ENCODE measurements around the gene TBX4. TPM values are rescaled to one million over a fixed set of nuclear protein-coding genes. Genes with fewer than 3 reads are reported as not detected.

TBX4 gene
- polyA plus RNA-seq, 2 of the 4 experiments (the other 2 are of a cell fraction) = 0.17 to 0.18 TPM

GRCh38 chr17:61514491-61514890 lies 62.3 kb downstream of the TBX4 start:
- ChIA-PET CTCF (interaction anchor here (0.7 to 1.9 kb wide), 4 partner anchors 10 to 241 kb away, joined by 3 to 8 read pairs (median 3); no protein-coding TSS in a partner anchor), POLR2A (no interaction called here)
- no peaks in the 10 kb centered on the region for H3K9me3 ChIP-seq
- TF ChIP-seq TFCP2L1 (CRISPR knock-in tag; IDR thresholded peaks at IDR 0.05) = no peak
- TF ChIP-seq RNF2 (IDR thresholded peaks at IDR 0.05; ENCODE audit: borderline replicate concordance, low read depth) = no peak
- no peak for TF ChIP-seq REST (IDR thresholded peaks at IDR 0.05)
- TF ChIP-seq CHD2 (IDR thresholded peaks at IDR 0.05; ENCODE audit: low read length, partially characterized antibody) = no peak
- no peak for TF ChIP-seq CEBPB (IDR thresholded peaks at IDR 0.05)
- no peak for TF ChIP-seq FOSL2 (IDR thresholded peaks at IDR 0.05)
- TF ChIP-seq FOSL2 (CRISPR knock-in tag; IDR thresholded peaks at IDR 0.05) = no peak
- TF ChIP-seq CBX8 (IDR thresholded peaks at IDR 0.05) = no peak
- no peak for TF ChIP-seq HDAC2 (IDR thresholded peaks at IDR 0.05)
- TF ChIP-seq ZSCAN20 (CRISPR knock-in tag; IDR thresholded peaks at IDR 0.05) = no peak
- no peak for TF ChIP-seq ATOH8 (CRISPR knock-in tag; IDR thresholded peaks at IDR 0.05; ENCODE audit: low read depth)
- TF ChIP-seq ESRRA (IDR thresholded peaks at IDR 0.05; ENCODE audit: borderline replicate concordance, low read length) = no peak
- no peak for TF ChIP-seq SMC3 (IDR thresholded peaks at IDR 0.05)
- TF ChIP-seq POLR2AphosphoS2 (conservative IDR thresholded peaks at IDR 0.05; ENCODE audit: low read length) = no peak
- no peak for TF ChIP-seq HMGXB4 (CRISPR knock-in tag; IDR thresholded peaks at IDR 0.05; ENCODE audit: borderline replicate concordance)
- no peak for TF ChIP-seq GATA3 (IDR thresholded peaks at IDR 0.05; ENCODE audit: borderline replicate concordance)
- TF ChIP-seq NPAS2 (CRISPR knock-in tag; IDR thresholded peaks at IDR 0.05; ENCODE audit: borderline replicate concordance) = no peak
- DNase-seq (ENCODE audit: low read depth in 1 of 2, low spot score in 1 of 2) (no peak), ATAC-seq (no peak), FAIRE-seq (peak; percentile 49)
- WGBS (ENCODE audit: missing lambda C conversion rate) = 87% methylated on average over 4 of the region's 4 CpGs
- H3K27ac ChIP-seq = no peak overlapping the region
- peaks cover 6% of the 10 kb centered on the region; the same call in 1 of the 3 replicates for H3K4me1 ChIP-seq
- no peak overlapping the region for H3K4me3 ChIP-seq
- H3K4me2 ChIP-seq = no peak overlapping the region

- DNase-seq (ENCODE audit: low read depth in 1 of 2, low spot score in 1 of 2) = peak in 1 of 2 experiments; percentile 26
- no peak overlapping the region for H3K27ac ChIP-seq
- ATAC-seq = no peak
- FAIRE-seq = no peak
- H3K9me3 ChIP-seq = no peaks in the 10 kb centered on the region
- TF ChIP-seq MAFK (IDR thresholded peaks at IDR 0.05; ENCODE audit: partially characterized antibody) (peak; percentile 85), CBX2 (IDR thresholded peaks at IDR 0.05; ENCODE audit: borderline replicate concordance, low read depth) (no peak)
- CTCF ChIA-PET = interaction anchor here (0.9 to 2.2 kb wide), 5 partner anchors 9 to 57 kb away, joined by 3 to 8 read pairs (median 4); no protein-coding TSS in a partner anchor
- 80% methylated on average over 3 of the region's 3 CpGs for WGBS (ENCODE audit: missing lambda C conversion rate)
- H3K4me3 ChIP-seq = no peak overlapping the region
- no peaks in the 10 kb centered on the region; the same call in 2 of the 3 replicates for H3K4me1 ChIP-seq
- POLR2A ChIA-PET = no interaction called here
- no peak overlapping the region for H3K4me2 ChIP-seq
Observed at GRCh38 chr17:61517265-61517664, 65.0 kb downstream of the TBX4 start.

Measured in A549 (cell line).